K562 (cell line): ENCODE data around the gene C1QBP. TPM values are rescaled to one million over a fixed set of nuclear protein-coding genes. Genes with fewer than 3 reads are reported as not detected.
A peak's percentile ranks its signal among the peaks of the same experiment; 100 is the strongest.

Experiments used
- MGA ChIP-seq: fragments of 450-650 bp; IDR thresholded peaks from 2 replicates; pipeline ENCODE4 v1.6.1; 2016; ENCODE audit warnings: mild to moderate bottlenecking, moderate library complexity
- NR2C2 ChIP-seq, 2 experiments: fragments of 200-800 bp in 1 of 2; sonication (Bioruptor generic) in 1 of 2; sonication (generic) in 1 of 2; formaldehyde crosslinking in 1 of 2; IDR thresholded peaks; 2 replicates each; pipeline versions ENCODE4 v1.6.1 to v1.8.0; 2016 to 2022; ENCODE audit warnings: mild to moderate bottlenecking in 1 of 2, missing compliant biosample characterization in 1 of 2, missing genetic modification characterization in 1 of 2, missing genetic modification reagents in 1 of 2
- POLR2G ChIP-seq: fragments of 200-400 bp; formaldehyde crosslinking; IDR thresholded peaks from 2 replicates; pipeline ENCODE4 v1.6.1; 2017; ENCODE audit warnings: low read depth, mild to moderate bottlenecking, antibody characterized with exemption, low read length, moderate library complexity
- SRSF1 ChIP-seq: fragments of 200-400 bp; formaldehyde crosslinking; IDR thresholded peaks from 2 replicates; pipeline ENCODE4 v1.6.1; 2017; ENCODE audit warnings: mild to moderate bottlenecking, low read depth, low read length, moderate library complexity
- TAF7 ChIP-seq: fragments of 450-650 bp; IDR thresholded peaks from 2 replicates; pipeline ENCODE4 v1.6.1; 2016; ENCODE audit warnings: missing genetic modification characterization, missing compliant biosample characterization
- ZNF143 ChIP-seq: sonication (generic); formaldehyde crosslinking; IDR thresholded peaks from 2 replicates; pipeline ENCODE4 v1.9.0; 2022; ENCODE audit warnings: mild to moderate bottlenecking, missing genetic modification reagents
- ZNF639 ChIP-seq, 2 experiments: fragments of 200-800 bp in 1 of 2; sonication (Bioruptor generic) in 1 of 2; sonication (generic) in 1 of 2; formaldehyde crosslinking in 1 of 2; IDR thresholded peaks in 1 of 2; conservative IDR thresholded peaks in 1 of 2; 2 replicates each; pipeline versions ENCODE4 v1.5.0 to v1.6.1; 2016 to 2020; ENCODE audit warnings: missing compliant biosample characterization in 1 of 2, missing genetic modification characterization in 1 of 2, missing genetic modification reagents in 1 of 2
- polyA plus RNA-seq, 8 experiments: library from polyadenylated mRNA; depleted of rRNA in 4 of 8; stranded (reverse) in 5 of 8; unstranded in 3 of 8; fragments of >200 nt; fragmentation: Nextera tagmentation in 2 of 8; fragmentation: Illumina TruSeq in 1 of 8; extraction: Ambion mirVana in 2 of 8; extraction: Trizol in 1 of 8; gene quantifications; 2 replicates each; pipeline versions ENCODE4 v1.2.1 to v1.2.3, GENCODE V29; 2011 to 2014; ENCODE audit warnings: inconsistent platforms in 1 of 8, missing spikeins in 1 of 8
- total RNA-seq, 7 experiments: library from RNA; depleted of rRNA in 6 of 7; stranded (reverse); fragments of >200 nt in 6 of 7; fragmentation: Illumina TruSeq in 2 of 7; extraction: Trizol in 2 of 7; gene quantifications; 2 replicates each; pipeline versions ENCODE4 v1.2.1 to v1.2.3, GENCODE V29; 2011 to 2021; ENCODE audit warnings: low replicate concordance in 1 of 7
- TF ChIP-seq, protein P1 (sequence below): fragments of 250-450 bp; sonication (Bioruptor Pico); IDR thresholded peaks from 2 replicates; pipeline ENCODE4 v1.9.0; 2021; ENCODE audit warnings: mild to moderate bottlenecking, inconsistent platforms

The C1QBP gene
- total and polyA plus RNA-seq, 9 of the 15 experiments (the other 6 are each of a cell fraction or from before 2014, with no cell fraction given) = 90.7 to 665 (median 414) TPM

DNA sequence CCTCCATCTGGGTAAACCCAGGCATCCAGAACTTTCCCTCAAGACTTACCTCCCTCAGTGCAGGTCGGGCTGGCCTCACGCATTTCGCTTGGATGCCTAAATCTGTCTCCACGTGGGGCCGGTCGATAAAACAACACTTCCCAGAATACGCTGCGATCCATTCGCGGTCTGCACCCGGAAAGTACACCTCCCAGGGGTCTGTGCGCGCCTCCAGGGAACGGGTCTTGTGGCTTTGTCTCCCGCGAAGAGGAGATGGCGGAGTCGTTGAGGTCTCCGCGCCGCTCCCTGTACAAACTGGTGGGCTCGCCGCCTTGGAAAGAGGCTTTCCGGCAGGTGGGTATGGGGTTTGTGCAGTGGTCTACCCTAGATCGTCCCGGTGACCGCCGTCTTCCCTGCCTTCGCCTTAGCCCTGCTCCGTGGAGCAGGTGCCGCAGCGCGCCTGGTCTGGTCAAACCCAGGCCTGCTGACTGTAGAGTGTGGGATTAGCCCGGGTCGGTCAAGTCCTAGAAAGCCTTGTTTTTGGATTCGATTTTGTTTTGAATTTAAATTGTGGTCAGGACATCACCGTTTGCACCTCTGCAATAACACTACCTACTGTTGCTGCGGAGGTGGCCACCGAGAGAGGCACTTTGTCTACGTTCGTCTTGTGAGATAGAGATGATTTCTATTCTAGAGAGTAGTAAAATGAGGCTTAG is 18.8 kb downstream of the C1QBP start, which contains the start of gene RPAIN (continued):
- TF ChIP-seq, protein P1, sequence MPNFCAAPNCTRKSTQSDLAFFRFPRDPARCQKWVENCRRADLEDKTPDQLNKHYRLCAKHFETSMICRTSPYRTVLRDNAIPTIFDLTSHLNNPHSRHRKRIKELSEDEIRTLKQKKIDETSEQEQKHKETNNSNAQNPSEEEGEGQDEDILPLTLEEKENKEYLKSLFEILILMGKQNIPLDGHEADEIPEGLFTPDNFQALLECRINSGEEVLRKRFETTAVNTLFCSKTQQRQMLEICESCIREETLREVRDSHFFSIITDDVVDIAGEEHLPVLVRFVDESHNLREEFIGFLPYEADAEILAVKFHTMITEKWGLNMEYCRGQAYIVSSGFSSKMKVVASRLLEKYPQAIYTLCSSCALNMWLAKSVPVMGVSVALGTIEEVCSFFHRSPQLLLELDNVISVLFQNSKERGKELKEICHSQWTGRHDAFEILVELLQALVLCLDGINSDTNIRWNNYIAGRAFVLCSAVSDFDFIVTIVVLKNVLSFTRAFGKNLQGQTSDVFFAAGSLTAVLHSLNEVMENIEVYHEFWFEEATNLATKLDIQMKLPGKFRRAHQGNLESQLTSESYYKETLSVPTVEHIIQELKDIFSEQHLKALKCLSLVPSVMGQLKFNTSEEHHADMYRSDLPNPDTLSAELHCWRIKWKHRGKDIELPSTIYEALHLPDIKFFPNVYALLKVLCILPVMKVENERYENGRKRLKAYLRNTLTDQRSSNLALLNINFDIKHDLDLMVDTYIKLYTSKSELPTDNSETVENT (CRISPR knock-in tag) = 0 out of 2 replicates have a peak, but pooled peaks have one; percentile 13
- TF ChIP-seq MGA (peak; percentile 62), NR2C2 (CRISPR knock-in tag; IDR thresholded peaks at IDR 0.05) (no peak), NR2C2 (tag; IDR thresholded peaks at IDR 0.05) (peak; percentile 86), SRSF1 (no peak), ZNF639 (CRISPR knock-in tag; conservative IDR thresholded peaks at IDR 0.05 in 1 of 2, IDR thresholded peaks at IDR 0.05 in 1 of 2) (peak in 1 of 2 experiments; percentile 55; a peak in 1 of 4 replicates), TAF7 (tag) (peak; percentile 76; the same call in 1 of the 2 replicates), ZNF143 (CRISPR knock-in tag) (peak; percentile 86), POLR2G (peak; percentile 84)
